HepG2 (cell line): ENCODE results near the gene ERMARD. TPM values are rescaled to one million over a fixed set of nuclear protein-coding genes. Genes with fewer than 3 reads are reported as not detected.

ENCODE experiments used
- ATAC-seq: fragments of 200-7000 bp; cut with Tn5 transposase; 3 replicates; pipeline ENCODE4 v1.9.1; 2020; ENCODE audit warnings: mild to moderate bottlenecking, moderate library complexity
- BruUV-seq: library from RNA; stranded (reverse); fragments of 400-500 nt; replicated peaks from 2 replicates; lab custom pipeline; 2021; lab: Mats Ljungman, UMichigan
- CTCF ChIA-PET: fragments of 300-600 bp; formaldehyde crosslinking; extraction: SDS; loops from one replicate; lab custom pipeline; 2021; ENCODE audit warnings: low total read pairs, inconsistent platforms, low intra/inter-chr PET ratio; lab: Yijun Ruan, JAX
- POLR2A ChIA-PET: fragments of 350-600 bp; sonication (Branson Sonifier 250); formaldehyde crosslinking; loops from one replicate; lab custom pipeline; 2020; ENCODE audit warnings: antibody characterized with exemption, inconsistent platforms; lab: Yijun Ruan, JAX
- DNase-seq: peaks from one replicate; pipeline ENCODE4 v3.0.0-alpha.2; 2015; ENCODE audit warnings: low spot score
- FAIRE-seq: peaks from 3 replicates; lab custom pipeline; 2011; peaks lifted over from hg19 to GRCh38; lab: Jason Lieb, UNC
- H2AFZ ChIP-seq: one replicate; pipeline ENCODE4 v1.6.1; 2011; ENCODE audit warnings: low read length, inconsistent platforms
- H3K27ac ChIP-seq: fragments of 300-600 bp; 3 replicates; pipeline ENCODE4 v1.8.0; 2011; ENCODE audit warnings: mixed run types, mild to moderate bottlenecking, mixed read lengths, low read length, inconsistent platforms; ENCODE audit not compliant: insufficient read depth; ENCODE audit errors: extremely low read length
- H3K27me3 ChIP-seq, 2 experiments: fragments of 200-600 bp in 1 of 2; 2 replicates in 1 of 2; 3 replicates in 1 of 2; pipeline versions ENCODE4 v1.6.0 to v1.8.0; 2011; ENCODE audit warnings: low read length in 2 of 2, mild to moderate bottlenecking in 2 of 2, moderate library complexity in 2 of 2, inconsistent platforms in 1 of 2; ENCODE audit not compliant: insufficient read depth in 2 of 2, control insufficient read depth in 1 of 2
- H3K36me3 ChIP-seq, 2 experiments: fragments of 200-600 bp in 1 of 2; replicated peaks in 1 of 2; 2 replicates in 1 of 2; 3 replicates in 1 of 2; pipeline versions ENCODE4 v1.5.1 to v1.8.0; 2011; ENCODE audit warnings: low read length in 2 of 2, inconsistent platforms in 1 of 2; ENCODE audit not compliant: insufficient read depth in 2 of 2, control insufficient read depth in 1 of 2
- H3K4me1 ChIP-seq: 2 replicates; pipeline ENCODE4 v1.5.1; 2012; ENCODE audit warnings: low read length, inconsistent platforms; ENCODE audit not compliant: insufficient read depth
- H3K4me2 ChIP-seq: 2 replicates; pipeline ENCODE4 v1.6.0; 2011; ENCODE audit warnings: low read depth, low read length, inconsistent platforms
- H3K4me3 ChIP-seq, 3 experiments: fragments of 200-600 bp in 1 of 3; sonication (generic), shearing (Covaris generic) in 1 of 3; replicated peaks in 1 of 3; 2 replicates each; pipeline ENCODE4 v1.5.1; 2011 to 2016; ENCODE audit warnings: low read length in 3 of 3, inconsistent platforms in 2 of 3, low read depth in 2 of 3, mild to moderate bottlenecking in 2 of 3, control low read depth in 1 of 3, mixed read lengths in 1 of 3; ENCODE audit not compliant: insufficient read depth in 1 of 3
- H3K79me2 ChIP-seq: one replicate; pipeline ENCODE4 v1.6.1; 2011; ENCODE audit warnings: low read length, inconsistent platforms; ENCODE audit not compliant: insufficient read depth
- H3K9ac ChIP-seq: 2 replicates; pipeline ENCODE4 v1.6.0; 2011; ENCODE audit warnings: mild to moderate bottlenecking, low read depth, low read length, inconsistent platforms; ENCODE audit not compliant: insufficient read depth
- H3K9me3 ChIP-seq: 2 replicates; pipeline ENCODE4 v1.5.1; 2012; ENCODE audit warnings: mild to moderate bottlenecking, low read length
- H4K20me1 ChIP-seq: 2 replicates; pipeline ENCODE4 v1.6.0; 2011; ENCODE audit warnings: inconsistent platforms, mild to moderate bottlenecking, low read length, moderate library complexity; ENCODE audit not compliant: insufficient read depth
- CAMTA2 ChIP-seq: sonication (generic); formaldehyde crosslinking; IDR thresholded peaks from 2 replicates; pipeline ENCODE4 v1.4.0; 2020; ENCODE audit warnings: mild to moderate bottlenecking, missing genetic modification reagents, borderline replicate concordance
- EEA1 ChIP-seq: sonication (generic); formaldehyde crosslinking; IDR thresholded peaks from 2 replicates; pipeline ENCODE4 v1.5.1; 2020; ENCODE audit warnings: mild to moderate bottlenecking, missing genetic modification reagents, borderline replicate concordance
- HIC2 ChIP-seq: sonication (generic); formaldehyde crosslinking; IDR thresholded peaks from 2 replicates; pipeline ENCODE4 v1.9.0; 2022; ENCODE audit warnings: low read depth, missing genetic modification reagents
- HMGXB4 ChIP-seq, 2 experiments: sonication (generic) in 1 of 2; formaldehyde crosslinking in 1 of 2; IDR thresholded peaks; 2 replicates each; pipeline versions ENCODE4 v1.4.0 to v1.6.1; 2018 to 2020; ENCODE audit warnings: missing genetic modification reagents in 2 of 2, borderline replicate concordance in 1 of 2, low read depth in 1 of 2, mild to moderate bottlenecking in 1 of 2, missing biosample characterization in 1 of 2
- KMT2A ChIP-seq: sonication (generic); formaldehyde crosslinking; IDR thresholded peaks from 2 replicates; pipeline ENCODE4 v1.4.0; 2020; ENCODE audit warnings: missing genetic modification reagents
- PRPF4 ChIP-seq: fragments of 200-400 bp; formaldehyde crosslinking; IDR thresholded peaks from 2 replicates; pipeline ENCODE4 v1.6.1; 2016; ENCODE audit warnings: low read length, low read depth; ENCODE audit not compliant: poor library complexity, severe bottlenecking
- SOX13 ChIP-seq, 3 experiments: fragments of 450-650 bp in 1 of 3; sonication (generic) in 1 of 3; formaldehyde crosslinking in 1 of 3; IDR thresholded peaks in 2 of 3; conservative IDR thresholded peaks in 1 of 3; 2 replicates each; pipeline versions ENCODE4 v1.5.0 to v1.6.1; 2016 to 2020; ENCODE audit warnings: antibody characterized with exemption in 1 of 3, mild to moderate bottlenecking in 1 of 3, missing compliant biosample characterization in 1 of 3, missing genetic modification reagents in 1 of 3, moderate library complexity in 1 of 3
- ZHX1 ChIP-seq: sonication (generic); formaldehyde crosslinking; IDR thresholded peaks from 2 replicates; pipeline ENCODE4 v1.8.1; 2022; ENCODE audit warnings: low read depth, mild to moderate bottlenecking, missing genetic modification reagents
- ZNF230 ChIP-seq: sonication (generic); formaldehyde crosslinking; IDR thresholded peaks from 2 replicates; pipeline ENCODE4 v1.4.0; 2020; ENCODE audit warnings: mild to moderate bottlenecking, missing genetic modification reagents
- ZNF30 ChIP-seq: sonication (generic); formaldehyde crosslinking; IDR thresholded peaks from 2 replicates; pipeline ENCODE4 v1.5.0; 2020; ENCODE audit warnings: mild to moderate bottlenecking, missing genetic modification reagents
- ZNF451 ChIP-seq: sonication (generic); formaldehyde crosslinking; IDR thresholded peaks from 2 replicates; pipeline ENCODE4 v1.5.0; 2020; ENCODE audit warnings: mild to moderate bottlenecking, missing genetic modification reagents
- ZNF775 ChIP-seq: sonication (generic); formaldehyde crosslinking; IDR thresholded peaks from 2 replicates; pipeline ENCODE4 v1.4.0; 2020; ENCODE audit warnings: missing genetic modification reagents, mild to moderate bottlenecking, moderate library complexity, borderline replicate concordance
- ZNF800 ChIP-seq: sonication (generic); formaldehyde crosslinking; IDR thresholded peaks from 2 replicates; pipeline ENCODE4 v1.4.0; 2020; ENCODE audit warnings: missing genetic modification reagents
- WGBS: methylation state at CpG from one replicate; pipeline ENCODE4 v1.1.6; 2017; ENCODE audit warnings: low lambda C conversion rate; 5-methylcytosine and 5-hydroxymethylcytosine counted together
- in situ Hi-C: cut with HindIII; loops from 2 replicates; pipeline ENCODE4 v1.10.0; 2017; ENCODE audit warnings: low pct_unique_long_range_greater_than_20kb; ENCODE audit not compliant: extremely low pct_ligation_motif_present
- intact Hi-C: fragments of 100-400 bp; cut with micrococcal nuclease; formaldehyde crosslinking; loops from one replicate; pipeline ENCODE4 v1.10.0; 2022; ENCODE audit not compliant: unreplicated experiment
- polyA plus RNA-seq, 8 experiments: library from polyadenylated mRNA; depleted of rRNA in 3 of 8; stranded (reverse) in 7 of 8; unstranded in 1 of 8; fragments of >200 nt; fragmentation: Illumina TruSeq in 4 of 8; extraction: Trizol in 4 of 8; gene quantifications; 2 replicates each; pipeline versions ENCODE4 v1.2.1 to v1.2.3, GENCODE V29; 2011 to 2016; ENCODE audit warnings: low read depth in 4 of 8, missing spikeins in 1 of 8, mixed read lengths in 1 of 8; ENCODE audit not compliant: insufficient read depth in 1 of 8
- total RNA-seq, 5 experiments: library from RNA; depleted of rRNA; stranded (reverse); fragments of >200 nt; fragmentation: Illumina TruSeq; extraction: Trizol; gene quantifications; 2 replicates each; pipeline ENCODE4 v1.2.3, GENCODE V29; 2016; ENCODE audit warnings: low read depth in 1 of 5
- TF ChIP-seq, protein P1 (sequence below): sonication (generic); formaldehyde crosslinking; IDR thresholded peaks from 2 replicates; pipeline ENCODE4 v1.4.0; 2020; ENCODE audit warnings: mild to moderate bottlenecking, missing genetic modification reagents

ERMARD gene
- total and polyA plus RNA-seq, 2 of the 13 experiments (the other 11 are each of a cell fraction or from before 2014, with no cell fraction given), result 8.8 to 10.7 TPM

DNA sequence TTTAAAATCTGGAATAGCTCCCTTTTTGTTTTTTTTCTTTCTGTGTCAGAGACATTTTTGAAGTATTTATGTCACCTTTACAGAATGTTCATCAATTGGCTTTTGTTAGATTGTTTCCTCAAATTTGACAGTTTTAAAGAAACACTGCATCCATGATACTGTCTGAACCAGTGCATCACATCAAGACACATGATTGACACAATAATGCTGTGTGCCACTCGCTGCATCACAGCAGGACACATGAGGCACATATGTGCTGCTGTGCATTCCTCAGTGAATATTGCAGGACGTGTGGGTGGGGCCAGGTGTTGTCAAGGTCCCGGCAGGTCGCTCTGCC is 37.4 kb downstream of the ERMARD start:
- intact Hi-C loops (loop anchor here (1.0 kb wide), 2 partner anchors 95 to 831 kb away; no protein-coding TSS in a partner anchor), in situ Hi-C loops (no loop called here)
- H3K36me3 ChIP-seq, result no peaks in the 10 kb centered on the region
- ChIA-PET POLR2A (interaction anchor here (1.1 to 3.9 kb wide), 8 partner anchors 13 to 765 kb away, joined by 3 to 198 read pairs (median 15); partner anchors contain the start of genes C6orf120, DYNLT2, ERMARD and PSMB1), CTCF (no interaction called here)
- DNase-seq (no peak), FAIRE-seq (peak; percentile 12), ATAC-seq (no peak)
- H3K9me3 ChIP-seq, result no peaks in the 10 kb centered on the region
- H2AFZ ChIP-seq, result no peak overlapping the region
- BruUV-seq, result no TSS peak
- peak overlapping the region; percentile 64; the same call in 1 of the 2 replicates for H3K9ac ChIP-seq
- 15% methylated on average over 4 of the region's 4 CpGs for WGBS
- peaks cover 46% of the 10 kb centered on the region for H3K4me1 ChIP-seq
- peaks cover 16% of the 10 kb centered on the region for H3K79me2 ChIP-seq
- no peaks in the 10 kb centered on the region for H3K27me3 ChIP-seq
- peak overlapping the region; percentile 85 for H3K27ac ChIP-seq
- peak overlapping the region; percentile 64 to 80 (median 65); a peak in 5 of 6 replicates for H3K4me3 ChIP-seq
- peak overlapping the region; percentile 93 for H3K4me2 ChIP-seq
- no peaks in the 10 kb centered on the region for H4K20me1 ChIP-seq
- TF ChIP-seq, protein P1, sequence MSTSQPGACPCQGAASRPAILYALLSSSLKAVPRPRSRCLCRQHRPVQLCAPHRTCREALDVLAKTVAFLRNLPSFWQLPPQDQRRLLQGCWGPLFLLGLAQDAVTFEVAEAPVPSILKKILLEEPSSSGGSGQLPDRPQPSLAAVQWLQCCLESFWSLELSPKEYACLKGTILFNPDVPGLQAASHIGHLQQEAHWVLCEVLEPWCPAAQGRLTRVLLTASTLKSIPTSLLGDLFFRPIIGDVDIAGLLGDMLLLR (CRISPR knock-in tag), result no peak
- TF ChIP-seq KMT2A (CRISPR knock-in tag) (no peak), EEA1 (no peak), PRPF4 (no peak), HIC2 (CRISPR knock-in tag) (no peak), ZNF800 (no peak), HMGXB4 (CRISPR knock-in tag; IDR thresholded peaks at IDR 0.05; ENCODE audit: borderline replicate concordance in 1 of 2, low read depth in 1 of 2) (0 out of 4 replicates have a peak, but pooled peaks of 1 of the 2 experiments have one; percentile 27), ZNF775 (CRISPR knock-in tag) (no peak), ZNF230 (CRISPR knock-in tag) (no peak), CAMTA2 (CRISPR knock-in tag) (no peak), ZHX1 (CRISPR knock-in tag) (0 out of 2 replicates have a peak, but pooled peaks have one; percentile 50), ZNF451 (CRISPR knock-in tag) (no peak), ZNF30 (CRISPR knock-in tag) (no peak), SOX13 (IDR thresholded peaks at IDR 0.05) (no peak), SOX13 (CRISPR knock-in tag; conservative IDR thresholded peaks at IDR 0.05 in 1 of 2, IDR thresholded peaks at IDR 0.05 in 1 of 2) (no peak)
